Effector CD4-positive, alpha-beta T cell (primary cell): ENCODE results near the gene TRIM43. TPM values are rescaled to one million over a fixed set of nuclear protein-coding genes. Genes with fewer than 3 reads are reported as not detected.
"Not testable (repeated sequence)": the region's sequence is repeated elsewhere in the genome, so short reads cannot be mapped to it uniquely, and the experiment has no call there.

Experiments
- DNase-seq: peaks from one replicate; pipeline ENCODE4 v3.0.0-alpha.2; 2020
- total RNA-seq: gene quantifications from one replicate; lab custom pipeline; 2026; lab: John Stamatoyannopoulos, UW

TRIM43 gene
- total RNA-seq: not detected

GRCh38 chr2:95591701-95592100, at the start of gene TRIM43:
Gene TRIM43 (plus strand): TSS chr2:95592001. CDS start chr2:95594024, 2,023 bp downstream.
- DNase-seq: not testable (repeated sequence)

GRCh38 chr2:95551055-95551568, 40.7 kb upstream of the TRIM43 start:
- DNase-seq: no peak

- no peak for DNase-seq
These were observed 38.9 kb upstream of the TRIM43 start for GRCh38 chr2:95552911-95553310.

- DNase-seq: no peak
These were observed 22.6 kb upstream of the TRIM43 start for GRCh38 chr2:95569170-95569569.

GRCh38 chr2:95573866-95574265, 17.9 kb upstream of the TRIM43 start:
- DNase-seq: no peak

- no peak for DNase-seq
These were observed 17.3 kb upstream of the TRIM43 start for GRCh38 chr2:95574506-95574905.

GRCh38 chr2:95575857-95576256, 15.9 kb upstream of the TRIM43 start:
- DNase-seq: no peak

- no peak for DNase-seq
These were observed 13.3 kb upstream of the TRIM43 start for GRCh38 chr2:95578539-95578938.

GRCh38 chr2:95583545-95583944, 8.3 kb upstream of the TRIM43 start:
- not testable (repeated sequence) for DNase-seq

GRCh38 chr2:95584321-95584720, 7.5 kb upstream of the TRIM43 start:
- not testable (repeated sequence) for DNase-seq

- not testable (repeated sequence) for DNase-seq
These were observed 1.8 kb upstream of the TRIM43 start for GRCh38 chr2:95589777-95590536.

GRCh38 chr2:95592973-95593372, 1.2 kb downstream of the TRIM43 start:
- DNase-seq: not testable (repeated sequence)

GRCh38 chr2:95595012-95595411, 3.2 kb downstream of the TRIM43 start:
- not testable (repeated sequence) for DNase-seq

GRCh38 chr2:95601301-95601700, 9.5 kb downstream of the TRIM43 start:
- not testable (repeated sequence) for DNase-seq

- DNase-seq: not testable (repeated sequence)
These were observed 10.3 kb downstream of the TRIM43 start for GRCh38 chr2:95602146-95602545.

GRCh38 chr2:95608356-95608755, 16.6 kb downstream of the TRIM43 start:
- DNase-seq: not testable (repeated sequence)

GRCh38 chr2:95609764-95610163, 18.0 kb downstream of the TRIM43 start:
- DNase-seq: not testable (repeated sequence)

GRCh38 chr2:95613048-95613447, 21.2 kb downstream of the TRIM43 start:
- DNase-seq: not testable (repeated sequence)

- not testable (repeated sequence) for DNase-seq
These were observed 30.9 kb downstream of the TRIM43 start for GRCh38 chr2:95622728-95623127.

- DNase-seq: not testable (repeated sequence)
These were observed 39.2 kb downstream of the TRIM43 start for GRCh38 chr2:95630987-95631386.

- DNase-seq: not testable (repeated sequence)
These were observed 41.9 kb downstream of the TRIM43 start for GRCh38 chr2:95633626-95634259.

GRCh38 chr2:95640515-95641288, 48.9 kb downstream of the TRIM43 start:
- not testable (repeated sequence) for DNase-seq

GRCh38 chr2:95641289-95641575, 49.4 kb downstream of the TRIM43 start:
- DNase-seq: not testable (repeated sequence)
